Stimulated activated CD4-positive, alpha-beta T cell treated with anti-CD3 and anti-CD28 coated beads, Interleukin-2, amount 100 ng/mL, for 4 hours (primary cell): ENCODE data around the gene INCA1.

Experiments used
- DNase-seq: peaks from one replicate; pipeline ENCODE4 v3.0.0-alpha.2; 2020; ENCODE audit warnings: low read depth

The INCA1 gene

DNA sequence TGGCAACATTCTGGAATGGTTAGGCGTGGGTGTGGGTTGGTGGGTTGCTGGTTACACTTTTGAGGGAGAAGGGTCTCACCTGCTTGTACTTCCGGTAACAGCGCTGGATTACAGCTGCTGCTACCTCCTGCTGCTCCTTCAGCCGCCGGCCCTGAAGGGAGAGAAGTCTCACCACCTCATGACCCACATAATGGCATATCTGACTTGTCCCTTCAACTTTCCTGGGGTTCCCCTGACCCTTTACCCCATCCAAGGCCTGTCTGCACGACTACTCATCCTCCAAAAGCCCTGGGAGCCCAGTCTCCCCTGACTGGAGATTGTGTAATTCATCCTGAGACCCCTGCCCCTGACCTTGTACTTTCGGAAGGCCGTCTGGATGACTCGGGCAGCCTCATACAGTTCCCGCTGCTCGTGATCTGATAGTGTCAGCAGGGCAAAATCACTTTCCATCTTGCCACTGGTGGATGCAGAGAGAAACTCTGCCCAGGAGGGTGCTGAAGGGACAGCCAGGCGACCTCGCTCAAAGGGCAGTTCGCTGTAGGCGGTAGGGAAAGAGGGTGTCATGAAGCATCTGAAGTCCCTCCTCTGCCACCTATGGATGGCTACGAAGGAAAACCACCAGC, 27.7 kb downstream of the INCA1 start:
- no peak for DNase-seq

DNA sequence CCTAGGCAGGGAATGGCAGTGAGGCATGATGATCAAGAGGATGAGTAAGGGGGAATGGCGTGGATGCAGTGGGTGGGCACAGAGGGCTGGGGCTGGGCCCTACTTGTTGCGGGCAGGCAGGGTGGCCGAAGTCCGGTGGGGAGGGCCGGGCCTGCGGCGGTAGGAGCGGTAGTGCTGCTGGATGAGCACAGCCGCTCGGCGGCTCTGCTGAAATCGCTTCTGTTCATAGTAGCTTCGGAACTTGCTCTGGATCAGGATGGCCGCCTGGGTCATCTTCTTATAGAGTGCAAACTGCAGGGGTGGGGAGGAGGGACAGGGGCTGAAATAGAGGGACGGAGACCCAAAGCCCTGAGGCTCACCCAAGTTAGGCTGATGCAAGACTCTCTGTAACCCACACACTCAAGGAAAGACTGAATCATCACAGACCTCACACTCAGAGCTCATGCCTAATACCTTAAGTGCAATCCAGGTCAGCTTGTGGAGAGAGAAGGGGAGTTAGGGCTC, 28.2 kb downstream of the INCA1 start:
- no peak for DNase-seq

- no peak for DNase-seq
Observed at GRCh38 chr17:4968486-4969046, 28.8 kb downstream of the INCA1 start.

GRCh38 chr17:4967539-4968485, 29.5 kb downstream of the INCA1 start, which contains the start of gene SPAG7:
Gene SPAG7, minus strand, starts transcription at chr17:4967817. Its CDS starts 13 bp downstream, at chr17:4967804.
- peak; percentile 83 for DNase-seq

DNA sequence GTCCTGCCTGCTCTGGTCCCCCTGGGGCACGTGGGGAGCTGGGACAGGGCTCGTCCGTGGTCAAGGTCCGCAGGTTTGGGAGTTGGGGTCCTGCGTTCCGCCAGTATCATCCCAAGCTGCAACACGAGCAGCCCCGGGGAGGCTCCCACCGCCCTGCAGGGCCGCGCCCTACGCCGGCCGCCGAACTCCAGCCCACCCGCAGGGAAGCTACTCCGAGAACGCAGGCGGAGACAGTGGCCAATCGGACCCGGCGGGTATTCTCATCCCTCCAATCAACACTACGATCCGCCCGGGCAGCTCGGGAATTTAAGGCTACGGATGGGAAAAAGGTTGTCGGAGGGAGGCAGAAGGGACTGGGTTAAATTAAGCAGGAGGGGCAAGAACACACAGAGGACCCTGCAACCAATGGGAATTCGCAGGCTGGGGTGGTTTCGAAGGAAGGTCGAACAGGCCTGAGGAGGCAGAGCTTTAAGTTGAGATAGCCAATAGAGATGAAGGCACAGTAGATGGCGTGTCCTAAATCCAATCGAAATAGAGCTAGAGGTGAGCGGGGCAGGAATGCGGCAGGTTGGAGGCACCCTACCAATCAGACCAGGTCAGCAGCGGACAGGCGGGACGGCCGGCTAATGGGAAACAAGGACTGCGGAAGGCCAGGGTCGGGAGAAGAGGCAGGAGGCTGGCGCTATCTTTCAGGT, 30.3 kb downstream of the INCA1 start:
- DNase-seq = peak; percentile 83

- no peak for DNase-seq
Observed at GRCh38 chr17:4965311-4965986, 31.9 kb downstream of the INCA1 start.

GRCh38 chr17:4960279-4960922, 36.9 kb downstream of the INCA1 start:
- no peak for DNase-seq

DNA sequence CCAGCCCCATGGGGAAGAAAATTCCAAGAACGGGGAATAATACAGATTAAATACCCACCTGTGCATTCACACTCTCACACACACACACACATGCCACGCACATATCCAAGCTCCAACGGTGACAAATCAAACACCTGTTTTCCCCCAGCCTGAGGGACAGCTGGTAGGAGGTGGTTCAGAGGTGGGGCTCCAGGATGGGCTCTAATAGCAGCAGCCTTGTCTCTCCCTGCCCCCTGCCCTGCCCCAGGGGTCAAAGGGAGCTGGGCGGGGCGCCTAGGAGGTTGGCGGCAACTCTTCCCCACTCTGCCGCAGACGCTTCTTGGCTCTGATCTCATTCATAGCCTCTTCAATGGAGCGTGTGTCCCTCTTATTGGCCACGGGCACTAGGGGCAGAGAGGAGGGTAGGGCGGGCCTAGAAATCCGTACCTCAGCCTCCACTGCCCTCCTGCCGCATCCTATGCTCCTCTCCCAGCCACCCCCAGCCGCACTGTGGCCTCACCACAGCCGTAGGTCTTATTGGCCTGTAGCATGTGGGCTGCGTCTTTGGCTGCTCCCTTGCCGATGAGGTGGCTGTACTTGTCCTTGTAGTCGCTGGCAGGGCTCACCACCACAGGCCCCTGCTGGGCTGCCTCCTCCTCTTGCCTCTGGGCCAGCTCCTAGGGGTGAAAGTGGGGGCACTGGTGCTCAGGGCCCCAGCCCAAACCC, 37.9 kb downstream of the INCA1 start:
- no peak for DNase-seq

- no peak for DNase-seq
Observed at GRCh38 chr17:4958102-4958501, 39.2 kb downstream of the INCA1 start.

DNA sequence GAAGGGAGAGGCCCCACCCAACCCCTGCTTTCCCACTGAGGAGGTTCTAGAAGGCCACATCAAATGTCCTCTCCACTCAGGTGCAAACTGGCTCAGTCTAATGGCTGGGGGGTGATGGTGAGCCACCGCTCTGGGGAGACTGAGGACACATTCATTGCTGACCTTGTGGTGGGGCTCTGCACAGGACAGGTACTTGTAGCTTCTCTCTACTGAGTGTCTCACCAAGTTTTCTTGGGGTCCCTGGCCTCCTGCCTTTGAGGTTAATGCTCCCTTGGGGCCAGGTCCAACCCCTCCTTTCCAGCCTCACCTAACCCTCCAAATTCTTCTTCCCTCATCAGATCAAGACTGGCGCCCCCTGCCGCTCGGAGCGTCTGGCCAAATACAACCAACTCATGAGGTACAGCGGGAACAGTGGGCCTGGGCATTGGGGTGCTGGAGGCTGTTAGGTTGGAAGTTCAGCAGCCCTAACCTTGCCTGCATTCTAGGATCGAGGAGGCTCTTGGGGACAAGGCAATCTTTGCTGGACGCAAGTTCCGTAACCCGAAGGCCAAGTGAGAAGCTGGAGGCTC, 40.7 kb downstream of the INCA1 start:
- DNase-seq = no peak

GRCh38 chr17:4955091-4955490, 42.2 kb downstream of the INCA1 start:
- DNase-seq = no peak

- no peak for DNase-seq
Observed at GRCh38 chr17:4953451-4953961, 43.8 kb downstream of the INCA1 start.

- DNase-seq = no peak
Observed at GRCh38 chr17:4951486-4951885, 45.8 kb downstream of the INCA1 start.

GRCh38 chr17:4950746-4951204, 46.5 kb downstream of the INCA1 start, which contains the start of gene ENO3:
Gene ENO3, plus strand, starts transcription at chr17:4951119. Its CDS starts 711 bp downstream, at chr17:4951830.
- DNase-seq = no peak

GRCh38 chr17:4950075-4950745, 47.1 kb downstream of the INCA1 start:
- DNase-seq = peak; percentile 55

GRCh38 chr17:4949321-4950074, 47.8 kb downstream of the INCA1 start:
- DNase-seq = peak; percentile 67

GRCh38 chr17:4948931-4949320, 48.4 kb downstream of the INCA1 start:
- DNase-seq = peak; percentile 61
